Bronchial epithelial cell (primary cell): ENCODE results near the gene GRM1. TPM values are rescaled to one million over a fixed set of nuclear protein-coding genes. Genes with fewer than 3 reads are reported as not detected.

ENCODE experiments used
- DNase-seq: peaks from one replicate; pipeline ENCODE4 v3.0.0-alpha.2; 2010; ENCODE audit warnings: low read depth
- FAIRE-seq: peaks from 2 replicates; lab custom pipeline; 2011; peaks lifted over from hg19 to GRCh38; lab: Jason Lieb, UNC
- H3K27me3 ChIP-seq: 2 replicates; pipeline ENCODE4 v1.5.1; 2011; ENCODE audit warnings: low read length; ENCODE audit not compliant: control insufficient read depth, insufficient read depth
- H3K36me3 ChIP-seq: 2 replicates; pipeline ENCODE4 v1.5.1; 2011; ENCODE audit warnings: low read length; ENCODE audit not compliant: control insufficient read depth, insufficient read depth
- H3K4me3 ChIP-seq: 2 replicates; pipeline ENCODE4 v1.5.1; 2011; ENCODE audit warnings: mild to moderate bottlenecking, low read depth, low read length, control low read depth
- CTCF ChIP-seq: IDR thresholded peaks from 2 replicates; pipeline ENCODE4 v1.5.1; 2011; ENCODE audit warnings: mild to moderate bottlenecking, moderate library complexity, low read length, control low read depth, inconsistent platforms; ENCODE audit not compliant: insufficient read depth, severe bottlenecking
- total RNA-seq: library from RNA; depleted of rRNA; stranded (reverse); fragments of >200 nt; gene quantifications from 2 replicates; pipeline ENCODE4 v1.2.1, GENCODE V29; 2014

Gene GRM1
- total RNA-seq, 1 donor from 2014 or later: not detected

DNA sequence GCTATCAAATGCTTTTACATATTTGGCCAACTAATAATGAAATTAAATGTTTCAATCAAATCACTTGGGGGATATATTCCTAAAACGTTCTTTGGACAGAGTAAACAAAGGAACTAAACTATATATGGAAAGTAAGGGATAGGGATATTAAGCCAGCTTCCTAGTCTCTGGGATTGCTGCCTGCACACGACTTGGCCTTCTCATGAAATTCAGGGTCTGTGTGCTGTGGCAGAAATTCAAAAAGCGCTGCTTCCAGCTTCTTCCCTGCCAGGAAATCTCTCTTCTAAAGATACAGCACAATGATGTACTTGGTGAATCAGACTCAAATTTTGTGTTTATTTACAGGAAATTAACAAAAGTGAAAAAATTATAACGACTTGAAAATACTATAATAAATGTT lies 308.5 kb downstream of the GRM1 start:
- Histone ChIP-seq H3K36me3 (no peaks in the 10 kb centered on the region), H3K4me3 (no peak overlapping the region), H3K27me3 (no peaks in the 10 kb centered on the region)
- DNase-seq (no peak), FAIRE-seq (no peak)
- TF ChIP-seq CTCF: no peak

DNA sequence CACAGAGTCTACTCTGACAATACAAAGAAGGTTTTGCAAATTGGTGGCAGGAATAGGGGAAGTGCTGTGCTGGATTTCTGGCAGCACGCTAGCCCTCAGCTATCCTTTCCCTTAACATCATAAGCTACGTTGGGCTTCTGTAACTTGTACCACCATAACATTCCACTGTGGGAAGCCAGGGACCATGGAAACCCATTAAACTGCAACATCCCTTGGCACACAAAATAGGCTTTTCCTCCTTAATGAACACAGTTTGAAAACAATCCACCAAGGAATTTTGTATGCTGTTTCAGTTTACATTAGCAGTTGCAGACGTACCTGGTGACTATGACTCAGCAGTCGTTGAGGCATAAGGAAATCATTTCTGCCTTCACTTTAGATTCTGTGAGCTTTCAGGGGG lies 310.9 kb downstream of the GRM1 start:
- no peak for TF ChIP-seq CTCF
- FAIRE-seq (no peak), DNase-seq (peak; percentile 71)
- Histone ChIP-seq H3K27me3 (no peaks in the 10 kb centered on the region), H3K4me3 (no peak overlapping the region), H3K36me3 (no peaks in the 10 kb centered on the region)

DNA sequence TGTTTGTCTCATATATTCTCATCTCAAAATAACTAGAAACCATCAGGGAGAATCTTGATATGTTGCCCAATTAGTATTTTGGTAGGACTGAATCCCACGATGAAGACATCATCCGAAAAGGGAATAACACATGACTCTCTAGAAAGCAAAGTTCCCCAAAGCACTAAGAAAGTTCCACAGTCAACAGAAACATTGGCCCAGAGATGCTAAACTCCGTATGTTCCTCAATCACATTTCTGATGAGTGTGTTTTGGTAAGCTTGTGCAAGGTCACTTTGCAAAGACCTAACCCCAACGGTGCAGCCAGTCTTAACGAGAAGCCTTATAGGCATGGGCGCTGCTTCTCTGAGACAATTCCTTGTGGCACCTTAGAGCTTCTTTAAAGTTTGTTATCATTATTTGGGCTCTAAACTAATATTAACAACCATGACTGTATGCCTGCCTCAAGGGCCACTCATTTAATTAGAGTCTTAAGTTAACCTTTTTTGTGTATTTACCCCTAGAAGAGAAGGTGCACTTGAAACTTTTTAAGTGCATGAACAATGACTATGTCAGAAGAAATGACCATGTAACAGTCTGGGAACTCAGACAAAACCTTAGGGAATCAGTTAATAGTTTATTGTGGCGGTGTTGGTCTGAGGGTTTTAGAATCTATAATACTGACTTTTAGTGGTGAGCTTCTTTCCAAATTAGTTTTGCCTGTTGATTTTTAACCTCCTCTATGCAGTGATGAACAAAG lies 312.8 kb downstream of the GRM1 start:
- no peaks in the 10 kb centered on the region for H3K36me3 ChIP-seq
- DNase-seq: no peak
- no peak for FAIRE-seq
- TF ChIP-seq CTCF: no peak
- no peak overlapping the region for H3K4me3 ChIP-seq
- H3K27me3 ChIP-seq: no peaks in the 10 kb centered on the region

DNA sequence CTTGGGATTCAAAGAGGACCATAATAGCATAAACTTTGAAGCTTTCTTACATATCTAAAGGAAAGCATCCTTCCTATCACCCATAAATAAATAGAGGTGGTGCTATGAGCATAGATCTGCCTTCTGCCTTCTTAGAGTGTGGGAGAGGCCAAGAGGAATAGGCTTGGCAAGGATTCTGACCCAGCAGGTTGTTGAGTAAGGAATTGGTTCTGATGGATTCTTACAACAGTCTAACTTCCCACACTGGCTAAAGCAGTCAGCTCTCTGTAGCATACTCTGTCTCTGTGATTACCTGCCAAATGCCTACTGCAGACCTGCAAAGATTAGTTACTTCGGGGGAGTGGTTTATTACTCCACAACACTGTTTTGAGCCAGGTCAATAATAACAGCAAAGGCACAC lies 316.7 kb downstream of the GRM1 start:
- no peak for TF ChIP-seq CTCF
- DNase-seq (no peak), FAIRE-seq (no peak)
- Histone ChIP-seq H3K36me3 (no peaks in the 10 kb centered on the region), H3K4me3 (no peak overlapping the region), H3K27me3 (no peaks in the 10 kb centered on the region)

DNA sequence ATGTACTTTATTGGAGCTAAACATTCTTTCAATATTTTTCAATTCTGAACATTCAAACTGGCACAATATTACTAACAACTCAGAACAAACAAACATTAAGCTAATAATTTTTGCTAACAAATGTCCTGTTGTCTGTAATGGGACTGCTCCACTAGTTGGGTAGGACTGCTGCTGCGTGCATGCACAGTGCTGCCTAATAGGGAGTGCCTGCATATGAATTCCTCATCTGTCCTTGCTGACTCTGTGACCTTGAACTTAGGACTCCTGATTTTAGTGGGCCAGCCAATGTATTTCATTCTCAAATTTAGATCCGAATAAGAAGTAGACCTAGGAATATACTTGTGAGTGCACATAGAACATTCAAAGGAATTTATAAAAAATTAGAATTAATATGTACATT lies 318.2 kb downstream of the GRM1 start:
- DNase-seq (no peak), FAIRE-seq (no peak)
- H3K36me3 ChIP-seq: no peaks in the 10 kb centered on the region
- H3K4me3 ChIP-seq: no peak overlapping the region
- TF ChIP-seq CTCF: no peak
- no peaks in the 10 kb centered on the region for H3K27me3 ChIP-seq

DNA sequence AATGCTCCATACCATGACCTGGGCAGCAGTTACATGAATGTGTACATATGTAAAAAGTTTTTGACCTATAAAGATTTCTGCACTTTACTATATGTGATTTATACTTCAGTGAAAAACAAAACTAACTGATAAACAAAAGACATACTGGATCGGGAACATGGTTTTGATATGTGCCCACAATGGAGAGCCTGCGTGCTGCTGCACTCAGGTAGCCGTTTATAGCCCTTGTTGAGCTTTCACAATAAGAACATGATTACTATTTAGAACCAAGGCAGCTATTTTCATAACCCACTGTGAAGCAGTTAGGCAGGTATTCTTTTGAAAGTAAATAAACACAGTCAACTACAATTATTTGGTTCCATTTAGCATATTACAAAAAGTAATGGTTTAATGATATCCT lies 318.8 kb downstream of the GRM1 start:
- no peak for TF ChIP-seq CTCF
- DNase-seq (no peak), FAIRE-seq (no peak)
- Histone ChIP-seq H3K27me3 (no peaks in the 10 kb centered on the region), H3K36me3 (no peaks in the 10 kb centered on the region), H3K4me3 (no peak overlapping the region)
